ENCODE measurements around the gene SEC14L5.

DNA sequence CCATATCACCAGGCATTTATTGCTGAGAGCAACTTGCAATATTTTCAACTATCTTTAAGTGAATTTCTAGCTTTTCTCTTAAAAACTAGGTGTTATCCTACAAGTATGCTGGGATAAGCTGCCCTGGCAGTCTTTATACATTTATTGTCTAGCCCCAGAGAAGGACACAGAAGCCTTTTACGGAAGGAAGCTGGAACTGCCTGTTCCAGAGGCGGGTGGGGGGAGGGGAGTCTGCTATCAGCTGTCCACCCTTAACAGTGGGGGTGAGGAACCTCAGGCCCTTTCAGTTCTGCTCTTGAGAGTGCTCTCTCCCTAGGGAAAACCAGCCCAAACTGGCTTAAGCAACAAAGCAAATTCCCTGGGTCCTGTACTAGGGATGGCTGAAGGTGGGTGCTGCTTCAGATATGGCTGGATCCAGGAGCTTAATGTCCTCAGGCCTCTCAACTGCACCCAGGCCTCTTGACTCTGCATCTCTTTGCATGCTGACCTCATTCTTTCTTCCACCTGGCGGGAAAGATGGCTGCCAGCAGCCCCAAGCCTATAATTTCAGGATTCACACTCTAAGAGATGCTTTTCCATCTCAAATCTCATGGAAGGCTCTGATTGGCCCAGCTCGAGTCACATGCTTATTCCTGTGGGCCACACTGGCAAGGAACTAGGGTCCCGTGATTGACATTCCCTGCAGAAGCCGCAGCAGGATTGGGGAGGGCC, 59.0 kb downstream of the SEC14L5 start:
- no peak for TF ChIP-seq CTCF (IDR thresholded peaks at IDR 0.05)
- no peak for TF ChIP-seq EZH2phosphoT487 (IDR thresholded peaks at IDR 0.05)
- no peak for TF ChIP-seq EZH2 (IDR thresholded peaks at IDR 0.05)

All from neural progenitor cell (in vitro differentiated cells).